GM18508 (cell line): ENCODE measurements around the gene TOP3A.

Source experiments
- ATAC-seq: cut with Tn5 transposase; IDR thresholded peaks from one replicate; pipeline ENCODE4 v1.9.1; 2021; ENCODE audit warnings: moderate number of reproducible peaks; ENCODE audit not compliant: insufficient read depth, unreplicated experiment

Gene TOP3A

DNA sequence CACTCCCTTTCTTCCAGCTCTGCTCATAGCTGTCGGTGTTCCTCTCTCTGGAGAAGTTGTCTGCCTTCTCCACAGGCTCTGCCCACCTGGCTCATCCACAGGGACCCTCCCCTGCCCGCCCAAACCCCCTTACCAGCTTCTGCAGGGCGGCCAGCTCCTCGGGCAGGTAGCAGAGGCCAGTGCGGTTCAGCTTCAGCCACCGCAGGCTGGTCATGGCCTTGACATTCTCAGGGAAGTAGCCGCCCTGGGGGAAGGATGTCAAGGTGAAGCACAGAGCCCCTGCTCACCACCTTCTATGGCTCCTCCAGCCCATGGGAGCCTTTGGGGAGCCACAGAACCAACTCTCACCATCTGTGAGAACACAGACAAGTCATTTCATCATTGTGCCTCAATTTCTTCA lies 58.0 kb downstream of the TOP3A start:
- ATAC-seq, result no peak

DNA sequence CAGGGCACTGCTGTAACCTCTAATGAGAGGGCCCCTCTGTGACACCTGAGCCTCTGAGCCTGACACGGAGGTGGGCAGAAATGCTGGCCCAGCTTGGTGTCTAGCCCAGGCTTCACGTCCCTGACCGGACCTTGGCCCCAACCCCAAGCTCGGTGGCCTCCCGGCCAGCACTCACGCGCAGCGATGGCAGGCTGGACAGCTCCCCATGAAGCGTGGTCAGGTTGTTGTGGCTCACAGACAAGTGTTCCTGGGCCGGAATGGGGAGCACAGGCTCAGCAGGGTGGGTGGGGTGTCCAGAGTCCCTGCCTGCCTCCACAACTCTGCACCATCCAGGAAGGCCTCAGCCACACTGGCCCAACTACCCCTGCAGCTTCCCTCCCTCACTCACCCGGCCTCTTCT lies 58.4 kb downstream of the TOP3A start:
- no peak for ATAC-seq

DNA sequence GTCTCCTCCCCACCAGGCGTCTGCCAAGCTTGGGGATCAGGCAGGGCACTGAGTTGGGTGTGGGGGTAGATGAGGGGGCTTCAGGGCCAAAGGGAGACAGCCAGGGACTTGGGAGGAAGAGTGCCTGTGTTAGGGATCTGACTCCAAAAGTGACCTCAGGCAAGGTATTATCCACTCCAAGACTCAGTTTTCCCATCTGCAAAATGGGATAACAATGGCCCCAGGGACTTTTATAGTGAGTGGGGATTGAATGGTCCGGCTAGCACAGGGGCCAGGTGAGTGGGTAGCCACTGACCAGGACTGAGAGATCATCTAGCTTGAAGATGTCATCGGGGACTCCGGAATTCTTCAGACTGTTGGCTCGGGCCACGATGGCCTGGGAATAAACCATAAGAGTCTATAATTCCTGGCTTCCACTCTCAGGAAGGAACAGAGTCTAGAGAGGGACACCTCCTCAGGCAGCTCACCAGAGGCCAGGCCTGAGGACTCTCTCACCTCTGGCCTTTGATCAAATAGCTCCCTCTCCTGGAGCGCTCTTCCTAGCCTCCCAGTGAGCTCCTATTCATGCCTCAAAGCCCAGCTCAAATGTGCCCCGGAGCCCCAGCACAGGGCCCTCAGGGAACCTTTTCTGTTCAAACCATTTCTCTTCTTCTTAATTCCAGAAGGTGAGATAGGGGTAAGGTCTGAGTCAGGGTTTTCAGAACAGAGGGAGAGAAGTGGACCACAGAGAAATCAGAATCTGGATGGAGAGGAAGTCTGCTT lies 59.7 kb downstream of the TOP3A start:
- no peak for ATAC-seq

DNA sequence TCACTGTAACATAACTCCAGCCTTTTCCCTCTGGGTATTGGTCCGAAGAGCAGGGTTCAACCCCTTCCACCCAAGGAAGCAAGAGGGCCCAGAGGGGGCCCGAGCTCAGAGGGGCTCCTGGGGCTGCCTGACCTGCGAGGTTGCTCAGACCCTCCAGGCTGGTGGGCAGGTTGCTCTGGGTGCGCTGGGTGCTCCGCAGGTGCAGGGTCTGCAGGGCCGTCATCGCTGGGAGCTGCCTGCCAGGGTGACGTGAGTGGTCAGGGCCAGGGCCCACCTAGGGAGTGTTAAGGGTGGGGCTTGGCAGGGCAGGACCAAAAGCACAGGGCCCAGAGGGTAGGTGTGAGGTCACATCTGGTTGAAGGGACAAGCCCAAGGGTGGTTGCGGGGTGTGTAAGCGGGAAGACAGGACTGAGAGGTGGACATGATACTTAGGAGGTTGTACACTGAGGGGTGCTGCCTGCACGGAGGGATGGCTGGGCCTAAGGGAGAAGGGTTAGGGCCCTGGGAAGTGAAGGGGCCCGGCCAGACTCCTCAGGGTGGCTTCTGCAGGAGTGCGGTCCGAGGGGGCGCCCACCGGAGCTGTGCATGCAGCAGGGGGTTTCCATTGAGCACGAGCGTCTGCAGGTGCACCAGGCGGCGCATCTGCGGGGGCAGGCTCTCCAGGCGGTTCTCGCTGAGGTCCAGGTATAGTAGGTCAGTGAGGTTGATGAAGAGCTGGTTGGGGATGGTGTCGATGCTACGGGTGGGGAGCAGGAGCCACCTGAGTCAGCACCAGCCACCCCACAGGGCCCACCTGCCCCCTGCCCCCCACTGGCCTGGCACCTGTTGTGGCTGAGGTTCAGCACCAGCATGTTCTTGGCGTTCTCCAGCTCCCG lies 60.6 kb downstream of the TOP3A start:
- ATAC-seq, result no peak

DNA sequence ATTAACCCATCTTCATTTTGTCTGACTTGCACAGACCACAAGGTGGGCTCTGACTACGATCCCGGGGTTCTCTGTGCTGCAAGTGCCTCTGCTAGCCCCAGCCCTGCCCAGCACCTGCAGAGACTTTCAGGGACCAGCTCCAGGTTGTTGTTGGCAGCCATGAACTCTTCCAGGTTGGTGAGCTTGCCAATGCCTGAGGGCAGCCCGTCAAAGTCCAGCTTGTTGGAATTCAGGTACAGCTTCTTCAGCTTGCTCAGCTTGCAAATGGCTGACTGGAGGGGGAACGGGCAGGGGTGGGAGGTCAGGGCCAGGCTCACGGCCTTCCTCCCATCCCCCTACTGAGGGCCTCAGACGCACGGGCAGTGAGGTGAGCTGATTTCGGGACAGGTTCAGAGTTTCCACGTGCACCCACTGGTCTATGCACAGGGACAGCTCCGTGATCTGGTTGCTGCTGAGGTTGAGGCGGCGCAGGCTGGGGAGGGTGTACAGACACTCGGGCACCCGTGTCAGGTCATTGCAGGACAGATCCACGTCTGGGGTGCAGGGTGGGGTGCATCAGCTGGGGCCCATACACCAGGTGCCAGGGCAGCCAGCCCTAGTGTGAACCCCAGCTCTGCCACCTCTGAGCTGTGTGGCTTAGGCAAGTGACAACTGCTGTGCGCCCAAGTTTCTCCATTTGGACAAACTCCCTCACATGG lies 61.5 kb downstream of the TOP3A start:
- no peak for ATAC-seq

DNA sequence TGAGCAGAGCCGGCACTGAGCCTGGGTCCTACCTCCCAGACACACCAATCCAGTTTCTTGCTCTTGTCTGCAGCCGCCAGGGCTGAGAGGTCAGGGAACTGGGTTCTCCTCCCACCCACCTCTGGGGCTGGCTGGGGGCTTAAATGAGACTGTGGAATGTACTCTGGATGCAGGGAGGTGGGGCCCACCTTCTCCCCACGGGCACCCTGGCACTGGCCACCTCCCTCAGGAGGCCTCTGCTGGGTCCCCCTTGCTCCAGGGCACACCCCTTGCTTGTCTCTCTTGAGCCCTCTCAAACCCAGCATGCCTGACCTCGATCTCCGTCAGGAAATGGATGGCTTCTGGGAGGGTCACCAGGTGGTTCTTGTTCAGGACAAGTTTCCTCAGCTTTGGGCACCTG lies 62.6 kb downstream of the TOP3A start:
- no peak for ATAC-seq

DNA sequence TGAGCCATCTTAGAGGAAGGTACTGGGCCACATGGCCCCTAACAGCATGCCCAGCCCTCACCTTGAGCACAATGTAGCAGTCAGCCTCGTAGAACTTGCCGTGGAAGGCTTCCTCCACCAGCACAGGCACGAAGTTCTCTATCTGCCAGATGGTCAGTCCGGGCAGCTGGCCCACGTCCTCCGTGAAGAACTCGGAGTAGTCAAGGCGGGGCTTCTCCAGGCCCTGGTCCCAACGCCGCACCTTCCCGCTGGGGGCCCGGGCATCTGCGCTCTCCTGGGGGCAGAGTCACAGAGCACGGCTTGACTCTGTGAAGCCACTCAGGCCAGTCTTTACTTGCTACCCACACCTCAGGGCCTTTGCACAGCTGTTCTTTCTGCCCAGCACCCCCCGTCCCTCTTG lies 63.6 kb downstream of the TOP3A start:
- ATAC-seq, result no peak

DNA sequence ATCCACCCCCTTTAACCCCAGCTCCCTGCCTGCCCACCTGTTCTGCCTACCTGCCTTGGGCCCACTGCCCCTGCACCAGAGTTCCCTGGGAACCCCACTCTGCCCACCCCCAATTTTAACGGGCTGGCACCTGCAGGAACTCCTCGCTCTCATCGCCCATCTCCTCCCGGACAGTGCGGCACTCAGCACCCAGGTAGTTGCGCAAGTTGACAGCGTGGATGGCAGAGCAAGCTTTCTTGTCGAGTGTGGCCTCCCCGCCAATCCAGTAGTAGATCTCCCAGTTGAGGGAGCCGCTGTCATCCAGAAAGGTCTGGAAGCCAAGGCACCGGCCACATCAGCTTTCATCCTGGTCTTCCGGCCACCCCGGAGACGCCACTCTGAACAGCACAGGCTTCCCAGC lies 64.1 kb downstream of the TOP3A start:
- ATAC-seq, result no peak

DNA sequence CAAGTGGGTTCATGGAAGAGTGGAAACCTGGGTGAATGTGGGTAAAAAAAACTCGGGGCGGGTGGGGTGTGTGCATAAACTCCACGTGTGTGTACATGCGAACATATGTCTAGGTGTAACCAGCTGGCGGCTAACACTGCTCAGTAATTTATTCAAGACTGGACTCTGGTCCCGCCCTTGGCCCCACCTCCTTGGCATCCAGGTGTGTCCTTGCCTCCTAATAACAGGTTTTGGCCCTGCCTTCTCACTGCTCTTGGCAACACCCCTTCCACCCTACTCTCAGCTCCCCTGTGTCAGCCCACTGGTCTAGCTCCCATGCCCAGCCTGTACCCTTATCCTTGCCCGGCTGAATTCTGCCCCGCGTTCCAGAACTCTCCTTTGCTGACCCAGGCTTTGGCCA lies 64.5 kb downstream of the TOP3A start:
- ATAC-seq, result no peak

DNA sequence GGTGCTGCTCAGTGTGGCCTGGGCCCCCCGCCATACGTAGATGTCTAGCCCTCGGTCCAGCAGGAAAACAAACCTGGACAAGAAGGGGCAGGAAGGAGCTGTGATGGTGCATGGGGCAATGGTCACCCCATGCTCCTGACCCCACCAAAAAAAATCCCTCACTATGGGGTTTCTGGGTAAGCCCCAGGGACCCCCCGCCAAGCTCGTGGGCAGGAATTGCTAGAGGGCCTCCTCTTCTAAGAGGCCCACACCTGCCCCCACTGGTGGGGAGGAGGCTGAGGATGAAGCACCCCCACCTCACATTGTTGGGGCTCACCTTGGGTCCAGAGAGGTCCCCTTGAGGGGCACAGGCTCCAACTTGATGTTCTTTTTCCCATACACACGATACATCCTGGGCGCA lies 66.0 kb downstream of the TOP3A start:
- ATAC-seq, result no peak

DNA sequence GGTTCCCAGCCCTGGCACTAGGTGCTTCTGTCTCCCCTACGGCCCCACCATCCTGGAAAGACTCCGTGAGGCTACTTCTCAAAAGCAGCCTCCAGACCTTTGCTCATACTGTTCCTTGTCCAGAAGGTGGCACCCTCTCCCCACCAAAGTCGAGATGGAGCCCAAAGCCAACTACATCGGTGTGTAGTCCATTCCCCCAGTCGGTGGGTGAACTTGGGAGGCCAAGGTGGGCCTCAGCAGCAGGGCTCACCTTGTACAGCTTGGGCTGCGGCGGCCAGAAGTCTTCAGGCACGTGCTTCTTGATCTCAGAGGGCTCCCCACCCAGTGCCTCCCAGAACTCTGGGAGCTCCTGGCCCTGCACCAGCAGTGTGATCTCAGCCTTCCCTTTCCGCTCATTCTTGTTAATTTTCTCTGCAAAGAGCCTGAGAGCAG lies 66.5 kb downstream of the TOP3A start:
- no peak for ATAC-seq

DNA sequence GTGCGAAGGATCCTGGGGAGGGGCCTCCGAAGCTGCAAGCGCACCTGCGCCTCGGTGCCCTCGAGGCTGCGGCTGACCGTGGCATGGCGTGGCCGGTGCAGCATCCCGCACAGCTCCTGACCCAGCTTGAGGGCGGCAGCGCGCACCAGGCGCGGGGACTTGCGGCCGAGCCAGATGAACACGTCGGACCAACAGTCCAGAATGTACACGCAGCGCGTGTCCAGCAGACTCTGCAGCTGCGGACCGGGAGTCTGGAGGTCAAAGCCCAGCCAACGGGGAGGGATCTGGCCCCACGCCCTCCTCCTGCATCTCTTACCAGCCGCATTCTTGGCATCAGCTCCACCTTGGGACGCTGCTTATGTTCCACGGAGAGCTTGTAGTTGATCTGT lies 67.2 kb downstream of the TOP3A start:
- no peak for ATAC-seq

DNA sequence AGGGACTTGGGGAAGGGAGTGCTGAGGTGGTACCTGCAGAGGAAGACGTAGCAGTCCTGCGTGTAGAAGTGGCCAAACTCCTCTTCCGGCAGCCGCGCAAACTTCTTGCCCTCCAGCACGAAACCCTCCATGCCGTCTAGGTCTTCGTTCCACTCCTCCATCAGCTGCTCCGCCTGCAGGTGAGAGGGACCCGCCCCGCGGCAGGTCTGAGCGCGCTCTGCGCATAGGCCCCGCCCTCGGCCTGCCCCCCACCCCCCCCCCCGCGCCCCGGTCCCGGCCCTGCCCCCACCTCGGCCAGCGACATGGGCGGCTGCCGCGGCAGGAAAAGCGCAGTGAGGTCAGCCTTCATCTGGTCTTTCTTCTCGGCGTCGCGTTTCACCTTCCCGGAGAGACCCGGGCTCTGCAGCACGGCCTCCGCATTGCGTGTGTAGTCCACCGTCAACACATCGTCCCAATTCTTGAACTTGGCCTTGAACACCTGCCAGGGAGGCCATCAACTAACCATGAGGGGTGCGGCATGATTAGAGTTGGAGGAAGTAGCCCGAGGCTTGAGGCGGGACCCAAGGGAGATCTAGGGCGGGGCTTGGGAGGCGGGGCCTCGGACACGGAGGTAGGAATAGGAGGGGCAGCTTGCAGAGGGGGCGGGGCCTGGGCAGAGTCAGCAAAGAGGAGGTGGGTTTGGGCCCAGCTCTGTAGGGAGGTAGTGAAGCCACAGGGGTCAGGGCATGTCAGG lies 67.7 kb downstream of the TOP3A start:
- no peak for ATAC-seq

DNA sequence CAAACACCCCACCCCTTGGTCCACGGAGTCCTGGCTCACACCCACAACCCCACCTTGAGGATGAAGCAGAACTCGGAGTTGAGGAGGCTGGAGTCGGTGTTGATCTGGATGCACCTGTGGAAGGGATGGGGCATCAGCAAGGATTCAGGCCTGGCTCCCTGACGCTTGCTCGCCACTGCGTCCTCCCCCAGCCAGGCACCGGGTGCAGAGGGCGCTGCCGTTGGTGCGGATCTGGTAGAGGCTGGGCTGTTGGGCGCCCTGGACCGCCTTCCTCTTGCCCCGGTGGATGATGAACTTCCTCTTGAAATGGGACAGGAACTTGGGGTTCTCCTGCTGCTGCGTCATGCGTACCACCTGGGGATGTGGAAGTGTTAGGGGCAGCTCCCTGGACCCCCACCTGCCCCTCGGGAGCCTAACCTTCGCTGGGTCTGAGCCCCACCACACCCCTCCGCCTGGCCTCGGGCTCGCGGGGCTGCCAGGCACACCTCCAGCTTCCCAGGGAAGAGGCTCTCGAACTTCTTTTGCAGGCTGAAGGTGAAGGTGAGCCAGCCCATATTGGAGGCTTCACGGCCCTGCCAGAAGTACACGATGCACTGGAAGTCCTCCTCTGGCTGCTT lies 68.6 kb downstream of the TOP3A start:
- no peak for ATAC-seq

DNA sequence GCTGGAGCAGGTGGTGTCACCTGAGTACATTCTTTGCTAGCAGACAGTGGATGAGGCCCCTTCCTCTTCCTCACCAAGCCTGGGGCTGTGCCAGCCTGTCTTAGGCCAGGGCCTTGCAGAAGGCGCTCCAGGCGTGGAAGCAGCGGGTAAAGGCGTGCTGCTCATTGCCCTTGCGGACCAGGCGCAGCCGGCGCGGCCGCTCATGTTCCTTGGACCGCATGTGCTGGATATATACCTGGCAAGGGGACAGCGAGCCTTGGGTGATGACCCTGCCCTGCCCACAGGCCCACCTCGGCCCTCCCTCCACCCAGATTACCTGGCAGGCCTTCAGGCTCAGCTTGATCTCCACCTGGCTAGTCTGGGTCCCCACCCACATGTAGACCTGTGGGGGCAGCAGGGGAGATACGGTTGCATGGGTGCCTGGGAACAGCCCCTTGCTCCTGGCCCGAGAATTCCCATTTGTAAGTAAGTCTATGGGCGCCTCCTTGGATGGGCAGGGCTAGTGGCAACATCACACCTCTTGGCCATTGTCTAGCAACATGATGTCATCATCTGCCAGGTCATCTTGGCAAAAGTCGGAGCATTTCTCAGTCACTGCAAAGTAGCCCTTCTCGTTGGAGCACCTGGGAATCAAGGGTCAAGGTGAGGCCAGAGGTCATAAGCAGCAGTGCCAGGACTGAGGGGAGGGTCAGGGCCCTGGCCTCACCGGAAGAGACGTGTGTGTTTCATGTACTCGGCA lies 69.6 kb downstream of the TOP3A start:
- no peak for ATAC-seq

DNA sequence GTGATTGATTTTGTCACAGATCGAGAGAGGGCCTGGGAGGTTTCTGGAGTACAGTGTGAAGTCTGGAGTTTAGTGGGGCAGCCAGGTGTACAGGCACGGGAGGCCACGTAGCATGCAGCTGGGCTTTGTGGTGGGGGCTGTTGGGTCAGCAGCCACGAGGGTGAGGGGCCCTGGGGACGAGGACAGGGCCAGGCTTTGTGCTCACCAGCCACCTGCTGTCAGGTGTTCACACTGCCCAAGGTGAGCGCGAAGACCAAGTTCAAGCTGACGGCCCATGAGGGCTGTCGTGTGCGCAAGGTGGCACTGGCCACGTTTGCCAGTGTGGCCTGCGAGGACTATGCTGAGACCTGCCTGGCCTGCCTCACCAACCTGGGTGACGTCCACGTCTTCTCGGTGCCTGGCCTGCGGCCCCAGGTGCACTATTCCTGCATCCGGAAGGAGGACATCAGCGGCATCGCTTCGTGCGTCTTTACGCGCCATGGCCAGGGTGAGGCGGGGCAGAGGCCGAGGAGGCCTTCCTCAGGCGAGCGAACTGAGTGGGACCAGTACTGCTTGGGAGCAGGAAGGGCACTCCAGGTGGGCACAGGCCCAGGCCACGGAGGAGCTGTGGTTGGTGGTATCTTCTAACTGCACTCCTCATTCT lies 73.4 kb downstream of the TOP3A start:
- no peak for ATAC-seq

DNA sequence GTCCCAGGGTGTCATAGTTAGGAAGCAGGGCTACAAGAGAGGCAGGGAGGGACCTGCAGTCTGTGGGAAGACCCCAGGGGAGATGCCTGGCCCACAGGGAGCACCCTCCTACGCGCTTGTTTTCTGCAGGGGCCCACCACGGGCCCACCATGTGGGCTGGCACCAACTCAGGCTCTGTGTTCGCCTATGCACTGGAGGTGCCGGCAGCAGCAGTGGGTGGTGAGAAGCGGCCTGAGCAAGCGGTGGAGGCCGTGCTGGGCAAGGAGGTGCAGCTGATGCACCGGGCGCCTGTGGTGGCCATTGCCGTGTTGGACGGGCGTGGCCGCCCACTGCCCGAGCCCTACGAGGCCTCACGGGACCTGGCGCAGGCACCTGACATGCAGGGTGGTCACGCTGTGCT lies 74.3 kb downstream of the TOP3A start:
- no peak for ATAC-seq

DNA sequence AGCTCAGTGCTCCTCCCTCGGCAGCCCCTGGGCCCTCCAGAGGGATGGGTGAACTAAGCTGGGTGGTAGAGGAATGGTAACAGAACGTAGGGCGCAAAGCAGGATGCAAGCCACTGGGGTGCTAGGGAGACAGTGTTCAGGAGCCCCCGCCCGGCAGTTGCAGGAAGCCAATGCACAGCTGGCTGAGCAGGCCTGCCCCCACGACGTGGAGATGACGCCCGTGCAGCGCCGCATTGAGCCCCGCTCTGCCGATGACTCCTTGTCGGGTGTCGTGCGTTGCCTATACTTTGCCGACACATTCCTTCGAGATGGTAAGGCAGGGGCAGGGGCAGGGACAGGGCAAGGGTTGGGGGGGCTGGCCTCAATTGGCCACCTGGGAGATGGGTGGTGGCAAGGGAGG lies 76.5 kb downstream of the TOP3A start:
- no peak for ATAC-seq

DNA sequence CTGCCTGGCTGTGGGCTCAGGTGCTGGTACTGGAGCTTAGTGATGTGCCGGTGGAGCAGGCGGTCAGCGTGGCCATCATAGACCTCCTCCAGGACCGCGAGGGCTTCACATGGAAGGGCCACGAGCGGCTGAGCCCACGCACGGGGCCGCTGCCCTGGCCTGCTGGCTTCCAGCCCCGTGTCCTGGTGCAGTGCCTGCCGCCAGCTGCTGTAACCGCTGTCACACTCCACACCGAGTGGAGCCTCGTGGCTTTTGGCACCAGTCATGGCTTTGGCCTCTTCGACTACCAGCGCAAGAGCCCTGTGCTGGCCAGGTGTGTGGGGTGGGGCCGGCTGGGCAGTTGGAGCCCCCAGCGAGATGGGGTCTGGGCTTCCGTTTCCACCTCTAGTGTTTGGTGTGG lies 77.3 kb downstream of the TOP3A start:
- ATAC-seq, result no peak
